CD14-positive monocyte (primary cell): ENCODE results near the gene HESX1. TPM values are rescaled to one million over a fixed set of nuclear protein-coding genes. Genes with fewer than 3 reads are reported as not detected.

ENCODE experiments used
- DNase-seq, 3 donors: peaks; one replicate each; pipeline ENCODE4 v3.0.0-alpha.2; 2011 to 2022
- H2AFZ ChIP-seq: 2 replicates; pipeline ENCODE4 v1.6.0; 2012; ENCODE audit warnings: mild to moderate bottlenecking, low read depth, low read length, inconsistent platforms; ENCODE audit not compliant: insufficient read depth, poor library complexity, severe bottlenecking
- H3K27ac ChIP-seq, 2 donors: 1 replicate in 1 of 2; 2 replicates in 1 of 2; pipeline ENCODE4 v1.5.1; 2012 to 2013; ENCODE audit warnings: low read length in 2 of 2, control low read depth in 1 of 2, inconsistent platforms in 1 of 2, low read depth in 1 of 2, mild to moderate bottlenecking in 1 of 2
- H3K27me3 ChIP-seq, 2 donors: one replicate each; pipeline versions ENCODE4 v1.6.0 to v1.6.1; 2011 to 2013; ENCODE audit warnings: low read length in 2 of 2; ENCODE audit not compliant: control insufficient read depth in 2 of 2, insufficient read depth in 2 of 2
- H3K36me3 ChIP-seq, 2 donors: replicated peaks in 1 of 2; 1 replicate in 1 of 2; 2 replicates in 1 of 2; pipeline versions ENCODE4 v1.5.1 to v1.6.1; 2012 to 2013; ENCODE audit warnings: low read length in 2 of 2, control low read depth in 1 of 2, inconsistent platforms in 1 of 2, mild to moderate bottlenecking in 1 of 2; ENCODE audit not compliant: insufficient read depth in 2 of 2, control insufficient read depth in 1 of 2
- H3K4me1 ChIP-seq, 2 donors: 1 replicate in 1 of 2; 2 replicates in 1 of 2; pipeline versions ENCODE4 v1.5.1 to v1.6.1; 2012 to 2013; ENCODE audit warnings: low read length in 2 of 2, control low read depth in 1 of 2, inconsistent platforms in 1 of 2, mild to moderate bottlenecking in 1 of 2, moderate library complexity in 1 of 2; ENCODE audit not compliant: insufficient read depth in 2 of 2, control insufficient read depth in 1 of 2
- H3K4me2 ChIP-seq: replicated peaks from 2 replicates; pipeline ENCODE3; 2012; ENCODE audit warnings: low read length, moderate library complexity, mild to moderate bottlenecking; ENCODE audit not compliant: poor library complexity, severe bottlenecking; ENCODE audit errors: extremely low read depth
- H3K4me3 ChIP-seq, 3 experiments: fragments of 200-600 bp in 1 of 3; sonication (generic) in 1 of 3; replicated peaks in 1 of 3; 1 replicate in 2 of 3; 2 replicates in 1 of 3; pipeline ENCODE4 v1.5.1; 2011 to 2013; ENCODE audit warnings: low read length in 3 of 3, mild to moderate bottlenecking in 3 of 3, control low read depth in 2 of 3, low read depth in 2 of 3, inconsistent platforms in 1 of 3, moderate library complexity in 1 of 3
- H3K79me2 ChIP-seq: 2 replicates; pipeline ENCODE4 v1.6.0; 2012; ENCODE audit warnings: mild to moderate bottlenecking, control low read depth, inconsistent platforms, low read length, moderate library complexity; ENCODE audit not compliant: insufficient read depth
- H3K9ac ChIP-seq: 2 replicates; pipeline ENCODE4 v1.6.0; 2017; ENCODE audit warnings: low read length, mild to moderate bottlenecking; ENCODE audit not compliant: insufficient read depth, poor library complexity, severe bottlenecking
- H3K9me3 ChIP-seq, 2 donors: replicated peaks in 1 of 2; 1 replicate in 1 of 2; 2 replicates in 1 of 2; pipeline versions ENCODE4 v1.5.1 to v1.6.1; 2012 to 2013; ENCODE audit warnings: low read length in 2 of 2, control low read depth in 1 of 2; ENCODE audit not compliant: control insufficient read depth in 1 of 2, insufficient read depth in 1 of 2
- H4K20me1 ChIP-seq: 2 replicates; pipeline ENCODE4 v1.6.0; 2012; ENCODE audit warnings: mild to moderate bottlenecking, low read length, control low read depth, moderate library complexity; ENCODE audit not compliant: insufficient read depth
- H3K27ac Mint-ChIP-seq, 7 donors: one replicate each; pipeline ENCODE4 v1.8.0; 2020; ENCODE audit warnings: mild to moderate bottlenecking in 7 of 7, mixed read lengths in 7 of 7, moderate library complexity in 6 of 7, inconsistent platforms in 2 of 7
- H3K27me3 Mint-ChIP-seq, 3 donors: one replicate each; pipeline ENCODE4 v1.8.0; 2021 to 2022; ENCODE audit warnings: low read depth in 3 of 3, mild to moderate bottlenecking in 3 of 3, mixed read lengths in 3 of 3, moderate library complexity in 3 of 3, inconsistent platforms in 1 of 3
- H3K36me3 Mint-ChIP-seq, 2 donors: one replicate each; pipeline ENCODE4 v1.8.0; 2020; ENCODE audit warnings: mixed read lengths in 2 of 2, inconsistent platforms in 1 of 2, mild to moderate bottlenecking in 1 of 2
- H3K4me1 Mint-ChIP-seq: one replicate; pipeline ENCODE4 v1.8.0; 2020; ENCODE audit warnings: mild to moderate bottlenecking, mixed read lengths
- H3K4me3 Mint-ChIP-seq, 2 donors: one replicate each; pipeline ENCODE4 v1.8.0; 2020; ENCODE audit warnings: mild to moderate bottlenecking in 2 of 2, mixed read lengths in 2 of 2, moderate library complexity in 1 of 2
- H3K9me3 Mint-ChIP-seq, 7 donors: one replicate each; pipeline ENCODE4 v1.8.0; 2020 to 2022; ENCODE audit warnings: mixed read lengths in 7 of 7, mild to moderate bottlenecking in 6 of 7, moderate library complexity in 6 of 7, inconsistent platforms in 2 of 7
- CTCF ChIP-seq: fragments of 200-600 bp; IDR thresholded peaks from one replicate; pipeline ENCODE4 v1.8.0; 2022; ENCODE audit warnings: antibody characterized with exemption, mild to moderate bottlenecking
- WGBS: methylation state at CpG from one replicate; pipeline ENCODE4 v1.1.5; 2013; ENCODE audit warnings: missing lambda C conversion rate; ENCODE audit not compliant: insufficient coverage; 5-methylcytosine and 5-hydroxymethylcytosine counted together
- intact Hi-C, 2 donors: fragments of 100-400 bp; cut with micrococcal nuclease; formaldehyde crosslinking; loops; one replicate each; pipeline versions ENCODE4 v1.15.0 to v1.15.1; 2023
- polyA plus RNA-seq, 3 donors: library from polyadenylated mRNA; depleted of rRNA in 1 of 3; unstranded in 2 of 3; stranded (reverse) in 1 of 3; fragments of 300-500 nt in 2 of 3; fragments of >200 nt in 1 of 3; fragmentation: Illumina TruSeq in 2 of 3; gene quantifications; 1 replicate in 2 of 3; 2 replicates in 1 of 3; pipeline ENCODE4 v1.2.3, GENCODE V29; 2012 to 2021

Gene HESX1
- polyA plus RNA-seq, 3 donors: 0.22 to 0.83 (median 0.46) TPM

GRCh38 chr3:57161915-57162314, 37.9 kb downstream of the HESX1 start:
- DNase-seq: no peak
- Histone ChIP-seq H3K9ac (no peak overlapping the region), H3K4me1 (peaks cover 15 to 20% of the 10 kb centered on the region in 2 donors), H3K4me2 (no peak overlapping the region), H2AFZ (no peak overlapping the region), H3K4me3 (no peak overlapping the region), H3K79me2 (no peaks in the 10 kb centered on the region), H3K36me3 (no peaks in the 10 kb centered on the region), H4K20me1 (no peaks in the 10 kb centered on the region), H3K9me3 (peaks cover 0 to 13% of the 10 kb centered on the region in 2 donors), H3K27me3 (peaks cover 85 to 94% of the 10 kb centered on the region in 2 donors), H3K27ac (no peak overlapping the region)
- Mint-ChIP-seq H3K9me3 (peaks cover 0 to 14% (median 7%) of the 10 kb centered on the region in 7 donors), H3K4me3 (peak overlapping the region in 1 of 2 donors; percentile 61), H3K27ac (no peak overlapping the region), H3K36me3 (peaks cover 3 to 11% of the 10 kb centered on the region in 2 donors), H3K27me3 (peaks cover 88 to 97% (median 89%) of the 10 kb centered on the region in 3 donors), H3K4me1 (peaks cover 19% of the 10 kb centered on the region)
- WGBS: 23% methylated on average over 1 of the region's 1 CpG
- TF ChIP-seq CTCF: no peak
- intact Hi-C loops: no loop called here

- Histone ChIP-seq H3K79me2 (no peaks in the 10 kb centered on the region), H3K9ac (no peak overlapping the region), H3K27ac (no peak overlapping the region), H3K36me3 (no peaks in the 10 kb centered on the region), H3K9me3 (peaks cover 0 to 13% of the 10 kb centered on the region in 2 donors), H2AFZ (no peak overlapping the region), H4K20me1 (no peaks in the 10 kb centered on the region), H3K4me1 (peaks cover 15 to 20% of the 10 kb centered on the region in 2 donors), H3K27me3 (peaks cover 87 to 93% of the 10 kb centered on the region in 2 donors), H3K4me2 (no peak overlapping the region), H3K4me3 (no peak overlapping the region)
- Mint-ChIP-seq H3K9me3 (peaks cover 0 to 14% (median 6%) of the 10 kb centered on the region in 7 donors), H3K4me3 (peak overlapping the region in 1 of 2 donors; percentile 19), H3K4me1 (peaks cover 19% of the 10 kb centered on the region), H3K27ac (no peak overlapping the region), H3K36me3 (peaks cover 3 to 11% of the 10 kb centered on the region in 2 donors), H3K27me3 (peaks cover 87 to 98% (median 88%) of the 10 kb centered on the region in 3 donors)
- intact Hi-C loops: no loop called here
- TF ChIP-seq CTCF: no peak
- WGBS: 57% methylated on average over 5 of the region's 5 CpGs
- no peak for DNase-seq
These were observed 38.8 kb downstream of the HESX1 start for GRCh38 chr3:57160765-57161538.
